NCI-H1930 (cell line): ENCODE results near the gene CNOT6.

ENCODE experiments used
- DNase-seq, 2 experiments: peaks; one replicate each; lab custom pipeline; 2025; lab: John Stamatoyannopoulos, UW

Gene CNOT6

DNA sequence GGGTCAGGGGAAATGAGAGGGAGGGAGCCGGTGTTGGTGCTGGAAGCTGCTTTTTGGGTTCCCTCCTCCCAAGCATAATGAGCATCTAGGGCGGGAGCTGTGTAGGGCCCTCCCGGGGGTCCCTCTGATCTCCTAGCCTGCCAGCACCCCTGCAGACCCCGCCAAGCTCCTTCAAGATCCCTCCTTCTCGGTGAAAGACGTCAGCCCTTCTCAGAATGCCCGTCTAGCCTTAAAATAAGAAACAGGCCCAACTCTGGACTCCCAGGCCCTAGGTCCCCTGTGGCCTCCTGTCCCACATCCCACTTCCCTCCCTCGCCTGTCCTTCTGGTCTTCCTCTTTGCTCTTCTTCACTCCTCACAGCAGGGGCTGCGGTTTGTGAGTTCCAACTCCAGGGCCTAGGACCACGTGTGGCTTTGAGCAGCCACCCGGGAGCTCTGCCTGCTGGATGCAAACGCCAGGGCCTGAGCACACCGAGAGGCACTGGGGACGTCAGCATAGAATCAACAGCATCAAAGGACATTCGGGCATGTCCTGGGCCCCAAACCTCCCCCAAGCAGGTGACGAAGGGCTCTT is 105.9 kb downstream of the CNOT6 start:
- no peak for DNase-seq

DNA sequence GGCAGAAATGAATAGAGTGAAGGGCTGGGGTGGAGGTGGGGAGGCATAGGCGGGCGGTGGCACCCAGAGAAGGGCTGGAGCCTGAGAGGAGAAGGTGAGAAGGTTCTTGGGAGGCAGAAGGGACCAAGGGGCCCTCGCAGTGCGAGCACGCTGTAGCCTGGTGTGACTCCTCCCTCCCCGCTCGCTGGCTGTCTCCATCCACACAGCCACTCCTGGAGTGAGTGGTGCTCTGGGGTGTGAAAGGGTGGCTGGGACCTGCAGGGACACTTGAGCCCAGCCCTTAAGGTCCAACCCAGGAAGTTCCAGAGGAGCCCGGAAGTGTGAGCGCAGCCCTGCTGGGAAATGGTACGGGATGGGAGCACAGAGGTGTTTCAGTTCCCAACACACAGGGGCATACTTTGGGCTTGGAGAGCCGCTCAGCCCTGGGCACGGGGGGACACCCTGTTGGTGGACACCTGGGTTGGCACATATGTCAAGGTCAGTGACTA is 106.4 kb downstream of the CNOT6 start:
- no peak for DNase-seq

DNA sequence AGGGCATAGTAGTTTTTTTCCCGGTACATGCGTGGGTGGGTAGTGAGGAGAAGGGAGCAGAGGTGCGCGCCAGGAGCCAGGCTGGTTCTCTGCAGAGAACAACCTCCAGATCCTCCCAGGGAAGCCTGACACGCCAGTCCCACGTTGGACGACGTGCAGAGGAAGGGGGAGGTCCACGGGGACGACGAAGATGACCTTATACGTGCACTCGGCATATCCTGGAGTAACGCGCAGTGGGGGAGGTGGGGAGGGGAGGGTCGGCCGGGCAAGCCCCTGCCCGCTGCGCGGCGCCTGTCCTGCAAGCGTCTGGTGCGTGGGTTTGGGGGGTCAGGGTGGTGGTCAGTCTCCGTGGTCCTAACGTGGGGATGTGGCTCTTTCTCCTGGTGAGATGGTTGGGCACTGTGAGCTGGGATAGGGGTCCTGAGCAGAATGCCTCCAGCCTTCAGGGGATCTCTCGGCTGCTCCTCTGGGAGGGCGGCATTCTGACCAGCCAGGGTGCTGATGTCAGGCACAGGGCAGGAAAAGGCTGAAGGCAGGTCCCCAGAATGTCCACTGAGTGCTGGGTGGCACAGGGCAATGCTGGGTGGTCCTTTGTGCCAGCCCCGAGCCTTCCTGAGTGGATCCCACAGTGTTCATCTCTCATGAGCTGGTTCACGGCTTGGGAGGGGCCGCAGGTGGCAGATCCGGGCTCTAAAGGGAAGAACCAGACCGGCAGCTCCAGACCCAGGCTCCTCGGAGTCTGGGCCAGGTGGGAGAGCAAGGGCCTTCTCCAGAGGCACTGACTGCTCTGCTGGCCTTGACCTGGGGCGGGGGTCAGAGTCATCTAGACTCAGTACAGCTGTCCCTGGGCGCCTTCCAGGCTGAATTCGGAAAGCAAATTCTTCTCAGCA is 107.7 kb downstream of the CNOT6 start:
- DNase-seq = no peak

DNA sequence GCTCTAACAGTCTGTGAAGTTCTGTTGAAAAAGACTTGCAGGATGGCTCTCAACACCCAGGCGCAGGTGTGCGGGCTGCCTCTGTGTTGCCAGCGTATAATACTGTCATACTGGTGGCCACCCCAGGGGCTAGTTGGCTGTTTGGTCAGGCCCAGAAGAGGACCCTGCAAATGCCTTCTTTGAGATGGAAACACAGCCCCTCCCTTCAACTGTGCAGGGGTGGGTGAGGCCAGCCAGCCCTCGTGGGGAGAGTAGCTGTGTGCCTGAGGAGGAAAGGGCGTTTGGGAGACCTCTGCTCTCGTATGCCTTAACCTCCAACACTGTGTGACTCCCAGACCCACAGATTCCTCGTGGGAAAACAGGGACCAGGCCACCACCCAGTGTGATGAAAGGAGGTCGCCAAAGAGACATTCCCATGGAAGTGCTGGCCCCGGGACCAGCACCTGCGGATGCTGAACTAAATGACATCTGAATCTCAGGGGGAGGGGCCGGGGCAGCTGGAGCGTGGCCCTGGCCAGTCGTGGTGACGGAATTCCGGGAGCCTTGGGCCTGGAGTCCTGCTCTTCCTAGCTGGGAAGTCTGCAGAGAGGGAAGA is 108.4 kb downstream of the CNOT6 start:
- DNase-seq = no peak

DNA sequence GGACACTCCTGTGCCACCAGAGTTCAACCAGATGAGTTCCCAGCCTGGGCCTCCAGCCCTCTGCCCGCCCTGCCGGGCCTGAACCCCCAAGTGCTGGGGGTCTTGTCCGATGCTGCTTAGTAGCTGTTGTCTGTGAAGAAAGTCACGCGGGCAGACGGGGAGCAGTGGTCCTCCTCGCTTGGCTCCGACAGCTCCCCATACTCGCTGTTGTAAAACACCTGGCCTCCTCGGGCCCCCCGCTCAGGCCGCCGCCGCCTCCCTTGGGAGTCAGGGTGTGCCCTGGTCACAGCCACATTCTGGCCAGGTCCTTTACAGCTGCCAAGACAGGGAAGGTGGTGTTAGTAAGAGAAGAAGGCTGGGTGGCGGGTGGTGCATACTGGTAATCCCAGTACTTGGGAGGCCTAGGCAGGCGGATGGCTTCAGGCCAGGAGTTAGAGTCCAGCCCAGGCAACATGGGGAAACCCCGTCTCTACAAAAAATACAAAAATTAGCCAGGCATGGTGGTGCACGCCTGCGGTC is 109.0 kb downstream of the CNOT6 start:
- DNase-seq = no peak

DNA sequence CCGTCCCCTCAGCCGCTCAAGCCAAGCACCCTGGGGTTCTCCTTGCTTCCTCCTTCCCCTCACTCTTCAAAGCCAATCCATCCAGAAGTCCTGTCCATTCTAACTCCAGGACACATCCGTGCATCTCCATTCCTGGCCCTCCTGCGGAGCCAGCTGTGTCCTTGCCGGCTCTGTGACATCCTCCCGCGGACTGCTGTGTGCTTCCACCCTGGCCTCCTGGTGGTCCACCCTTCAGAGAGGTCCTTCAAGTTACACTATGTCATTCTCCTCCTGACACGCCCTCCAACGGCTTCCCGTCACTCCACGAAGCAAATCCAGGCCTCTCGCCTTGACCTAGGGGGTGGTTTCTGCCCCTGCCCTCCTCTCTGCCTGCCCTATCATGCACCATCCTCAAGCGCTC is 110.1 kb downstream of the CNOT6 start:
- no peak for DNase-seq

DNA sequence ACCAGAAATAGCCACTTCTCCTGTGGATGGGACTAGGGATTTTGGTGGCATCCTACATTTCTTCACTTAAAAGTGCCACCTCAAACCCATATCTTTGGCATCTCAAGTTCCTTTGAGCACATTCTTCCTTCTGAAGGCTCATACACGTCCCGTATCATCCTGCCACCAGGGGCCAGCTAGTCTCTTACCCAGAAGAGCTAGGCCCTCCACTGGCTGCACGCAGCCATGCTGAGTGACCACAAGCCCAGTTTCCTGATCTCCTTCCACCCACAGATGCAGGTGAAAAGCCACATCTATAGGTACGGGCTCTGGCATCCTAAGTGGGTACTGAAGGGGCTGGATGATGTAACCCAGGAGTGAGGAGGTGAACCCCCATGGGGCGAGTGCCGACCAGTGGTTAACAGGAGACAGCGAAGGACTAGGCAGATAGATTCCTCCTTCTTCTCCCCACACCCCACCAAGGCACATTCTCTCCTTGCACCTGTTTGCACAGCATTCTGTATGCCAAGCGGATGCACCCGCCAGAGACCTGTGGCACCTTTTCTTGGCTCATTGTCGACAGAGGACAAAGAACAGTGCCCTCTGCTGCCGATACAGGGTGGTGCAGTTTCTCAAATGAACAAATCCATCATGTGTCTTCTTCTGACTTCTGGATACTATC is 111.5 kb downstream of the CNOT6 start:
- DNase-seq = peak in 1 of 2 experiments; percentile 12

DNA sequence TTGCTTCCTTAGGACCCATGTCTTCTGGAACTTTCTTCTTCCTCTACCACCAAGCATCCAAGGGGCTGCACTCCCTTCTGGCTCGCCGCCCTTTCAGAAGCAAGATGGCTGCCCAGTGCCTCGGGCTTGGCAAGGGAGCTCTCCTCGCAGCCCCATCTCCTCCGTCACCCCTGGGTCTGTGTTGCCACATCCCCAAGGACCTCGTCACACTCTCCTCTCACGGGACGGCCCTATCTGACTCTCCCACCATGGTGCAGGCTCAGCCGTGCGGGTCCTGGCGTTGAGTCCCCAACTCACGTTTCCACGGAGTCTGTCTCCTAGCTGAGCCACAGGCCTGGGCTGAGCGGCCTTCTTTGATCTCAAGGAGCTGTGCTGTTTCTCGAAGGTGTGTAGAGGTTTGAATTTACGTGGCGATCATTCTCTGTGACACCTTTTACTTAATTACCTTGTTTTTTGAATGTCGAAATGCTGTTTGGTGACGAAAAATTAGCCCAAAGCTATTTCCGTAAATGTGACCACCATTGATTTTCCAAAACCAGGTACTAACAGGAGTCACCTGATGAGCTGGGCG is 112.1 kb downstream of the CNOT6 start:
- DNase-seq = no peak

DNA sequence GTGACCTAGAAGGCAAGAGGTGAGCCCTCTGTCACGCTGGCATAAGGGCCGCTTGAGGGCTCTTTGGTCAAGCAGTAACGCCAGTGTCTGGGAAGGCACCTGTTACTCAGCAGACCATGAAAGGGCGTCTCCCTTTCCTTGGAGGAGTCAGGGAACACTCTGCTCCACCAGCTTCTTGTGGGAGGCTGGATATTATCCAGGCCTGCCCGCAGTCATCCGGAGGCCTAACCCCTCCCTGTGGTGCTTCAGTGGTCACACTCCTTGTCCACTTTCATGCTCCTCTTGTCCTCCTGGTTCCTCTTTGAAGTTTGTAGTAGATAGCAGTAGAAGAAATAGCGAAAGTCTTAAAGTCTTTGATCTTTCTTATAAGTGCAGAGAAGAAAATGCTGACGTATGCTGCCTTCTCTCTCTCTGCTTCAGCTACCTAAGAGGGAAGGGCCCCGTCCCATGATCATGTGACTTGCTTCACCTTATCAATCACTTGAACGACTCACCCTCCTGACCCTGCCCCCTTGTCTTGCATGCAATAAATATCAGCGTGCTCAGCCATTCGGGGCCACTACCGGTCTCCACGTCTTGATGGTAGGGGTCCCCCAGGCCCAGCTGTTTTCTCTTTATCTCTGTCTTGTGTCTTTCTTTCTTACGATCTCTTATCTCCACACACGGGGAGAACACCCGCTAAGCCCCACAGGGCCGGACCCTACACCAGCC is 113.8 kb downstream of the CNOT6 start:
- DNase-seq = no peak

DNA sequence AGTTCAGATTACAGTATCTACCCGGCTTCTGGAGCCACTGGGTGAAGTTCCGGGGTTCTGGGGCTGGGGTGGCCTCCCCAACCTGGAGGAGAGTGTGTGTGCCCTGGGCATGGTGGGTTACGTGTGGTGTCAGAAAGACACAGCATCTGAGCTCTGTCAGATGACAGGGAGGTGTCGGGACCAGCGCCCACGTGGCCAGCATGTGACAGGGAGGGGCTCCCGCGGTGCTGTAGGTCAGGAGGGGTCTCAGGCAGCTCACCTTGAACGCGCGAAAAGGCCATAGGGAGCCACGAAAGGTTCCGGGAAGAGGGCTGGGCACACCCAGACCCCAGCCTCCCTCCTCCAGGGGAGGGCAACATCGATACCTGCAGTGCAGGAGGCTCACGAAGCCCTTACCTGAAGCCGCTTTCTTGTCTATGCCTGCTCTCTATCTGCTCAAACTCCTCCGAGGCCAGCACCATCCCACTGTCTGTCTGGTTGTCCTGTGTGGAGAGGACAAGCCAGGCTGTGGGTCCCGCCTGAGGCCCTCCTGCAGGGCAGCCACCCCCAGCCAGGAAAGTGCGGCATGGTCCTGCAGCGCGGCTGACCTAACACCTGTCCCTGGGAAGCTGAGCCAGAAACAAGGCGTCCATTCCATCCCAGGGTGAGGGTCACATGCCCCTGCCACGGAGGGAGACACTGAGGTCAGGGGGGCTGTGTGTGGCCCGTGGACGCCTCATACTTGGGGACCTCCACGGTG is 114.6 kb downstream of the CNOT6 start:
- no peak for DNase-seq

DNA sequence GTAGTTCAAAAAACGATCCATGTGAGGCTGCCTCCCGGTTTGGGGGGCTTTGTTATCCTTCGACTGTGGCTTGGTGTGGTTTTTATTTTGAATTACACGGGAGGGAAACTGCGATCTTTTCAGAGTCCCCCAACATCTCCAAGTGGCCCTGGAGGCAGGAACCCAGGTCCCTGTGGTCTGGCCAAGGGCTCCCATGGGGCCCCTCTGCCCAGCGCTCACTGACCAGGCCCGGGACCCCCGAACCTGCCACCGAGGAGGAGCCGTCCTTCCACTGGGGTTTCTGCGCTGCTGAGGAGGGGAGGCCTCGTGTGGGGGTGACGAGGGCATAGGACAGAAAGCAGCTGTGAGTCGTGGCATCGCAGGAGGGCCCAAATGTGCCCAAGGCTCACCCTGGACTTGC is 115.2 kb downstream of the CNOT6 start:
- DNase-seq = no peak

DNA sequence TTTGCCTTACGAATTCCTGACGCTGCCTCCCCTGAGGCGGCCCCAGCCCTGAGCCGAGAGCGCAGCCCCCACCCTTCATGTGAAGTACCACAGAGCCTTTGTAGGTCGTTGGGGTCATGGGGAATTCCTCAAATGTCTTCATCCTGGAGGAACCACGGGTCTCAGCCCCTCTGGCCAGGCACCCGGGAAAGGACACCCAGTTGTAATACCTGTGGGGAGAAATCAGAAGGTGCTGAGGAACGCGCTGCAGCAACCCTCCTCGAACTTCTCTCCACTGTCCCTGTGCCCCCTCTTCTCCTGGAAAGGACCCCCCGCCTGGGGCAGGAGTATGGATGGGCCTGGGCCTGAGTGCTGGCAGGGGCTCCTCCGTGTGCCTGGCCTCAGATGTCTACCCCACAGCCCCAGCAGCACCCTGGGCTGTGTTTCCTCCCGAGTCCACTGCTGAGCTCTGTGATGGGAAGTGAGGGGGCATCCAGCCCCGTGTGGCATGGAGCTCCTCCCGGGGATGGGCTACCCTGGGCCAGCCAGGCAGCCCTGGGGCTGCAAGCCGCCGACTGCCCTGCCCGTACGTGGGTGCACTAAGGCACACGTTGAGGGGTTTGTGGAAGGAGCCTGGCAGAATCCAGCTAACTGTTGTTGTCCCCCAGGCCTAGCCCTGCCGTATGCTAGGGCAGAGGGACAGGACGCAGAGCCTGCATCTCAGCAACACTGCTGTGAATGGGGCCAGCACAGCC is 115.8 kb downstream of the CNOT6 start:
- no peak for DNase-seq

DNA sequence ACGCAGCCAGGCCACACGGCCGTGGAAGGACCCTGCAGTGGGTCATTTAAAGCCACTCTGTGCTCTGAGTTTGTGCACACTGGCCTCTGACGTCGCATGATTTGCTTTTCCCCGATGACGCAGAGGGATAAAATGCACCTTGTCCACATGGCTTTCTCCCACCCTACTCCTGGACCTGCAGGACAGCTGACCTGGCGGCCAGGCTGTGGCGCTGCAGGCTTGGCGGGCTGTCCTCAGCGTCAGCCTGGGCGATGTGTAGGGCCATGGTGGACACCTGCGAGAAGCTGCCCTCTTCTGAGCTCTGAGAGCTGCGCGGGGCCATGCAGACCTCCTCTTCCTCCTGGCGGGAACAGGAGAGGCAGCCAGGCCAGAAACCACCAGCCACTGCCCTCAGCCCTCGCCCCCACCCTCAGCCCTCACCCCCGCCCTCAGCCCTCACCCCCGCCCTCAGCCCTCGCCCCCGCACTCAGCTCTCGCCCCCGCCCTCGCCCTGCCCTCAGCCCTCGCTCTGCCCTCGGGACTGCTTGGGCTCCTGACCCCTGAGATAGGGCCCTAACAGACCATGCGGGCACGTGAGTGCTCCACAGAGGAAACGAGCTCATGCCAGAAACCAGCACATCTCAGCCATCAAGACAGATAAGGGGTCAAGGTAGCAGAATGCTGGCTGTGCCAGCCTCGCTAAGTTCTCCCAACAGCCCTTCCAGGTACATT is 117.1 kb downstream of the CNOT6 start:
- no peak for DNase-seq

DNA sequence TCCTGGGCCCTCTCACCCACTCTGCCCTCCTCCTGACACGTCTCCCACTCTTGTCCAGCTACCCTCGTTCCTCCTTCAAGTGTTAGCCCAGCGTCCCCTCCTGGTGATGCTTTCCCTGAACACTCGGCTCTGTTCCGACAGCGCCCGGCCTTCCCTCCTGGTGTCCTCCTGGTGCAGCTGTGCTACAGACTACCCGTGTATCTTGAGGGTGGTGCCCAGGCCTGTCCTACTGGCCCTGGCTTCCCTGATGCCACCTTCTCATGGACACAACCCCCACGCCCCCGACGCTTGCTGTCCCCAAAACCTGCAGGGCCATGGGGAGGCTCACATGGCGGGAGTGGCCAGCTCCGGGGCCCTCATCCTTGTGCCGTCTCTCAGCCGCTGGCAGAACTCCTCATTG is 118.5 kb downstream of the CNOT6 start:
- no peak for DNase-seq

DNA sequence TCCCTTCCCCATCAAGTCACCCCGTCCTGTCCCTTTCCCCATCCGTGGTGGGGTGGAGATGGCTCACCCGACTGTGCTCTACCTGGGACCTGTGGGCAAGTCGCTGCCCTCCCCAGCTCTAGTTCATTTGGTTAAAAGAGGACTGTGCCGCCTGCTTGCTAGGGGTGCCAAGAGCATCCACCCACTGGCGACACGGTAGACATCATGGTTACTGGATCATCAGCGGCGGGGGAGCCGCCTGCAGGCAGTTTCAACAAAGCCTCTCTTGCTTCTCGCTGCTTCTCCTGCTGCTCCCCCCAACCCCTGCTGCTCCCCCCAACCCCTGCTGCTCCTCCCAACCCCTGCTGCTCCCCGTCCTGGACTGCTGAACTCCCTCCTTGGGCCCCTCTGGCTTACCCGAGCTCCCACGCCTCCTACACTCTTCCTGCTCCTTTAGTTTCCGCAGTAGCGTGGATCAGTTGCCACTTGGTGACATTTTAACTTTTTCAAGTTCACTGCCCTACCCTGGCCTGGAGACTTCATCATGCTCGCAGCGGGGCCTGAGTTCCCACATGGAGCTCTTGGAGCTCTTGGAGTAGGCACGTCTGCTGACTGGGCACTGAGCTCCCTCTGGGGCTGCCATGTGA is 119.1 kb downstream of the CNOT6 start:
- DNase-seq = no peak

DNA sequence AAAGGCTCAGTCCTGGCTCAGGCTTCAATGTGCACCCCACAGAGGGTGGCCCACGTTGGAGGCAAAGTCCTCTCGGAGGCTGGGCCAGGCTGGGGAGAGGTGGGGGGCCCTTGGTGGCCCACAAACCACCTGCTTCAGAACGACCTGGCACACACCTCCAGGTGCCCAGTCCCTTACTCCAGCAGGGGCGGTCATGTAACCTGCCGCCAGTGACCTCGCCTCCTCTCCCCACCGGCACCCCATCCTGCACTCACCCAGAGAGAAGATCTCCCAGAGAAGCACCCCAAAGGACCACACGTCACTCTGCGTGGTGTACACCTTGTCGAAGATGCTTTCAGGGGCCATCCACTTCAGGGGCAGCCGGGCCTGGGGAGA is 119.6 kb downstream of the CNOT6 start:
- no peak for DNase-seq

DNA sequence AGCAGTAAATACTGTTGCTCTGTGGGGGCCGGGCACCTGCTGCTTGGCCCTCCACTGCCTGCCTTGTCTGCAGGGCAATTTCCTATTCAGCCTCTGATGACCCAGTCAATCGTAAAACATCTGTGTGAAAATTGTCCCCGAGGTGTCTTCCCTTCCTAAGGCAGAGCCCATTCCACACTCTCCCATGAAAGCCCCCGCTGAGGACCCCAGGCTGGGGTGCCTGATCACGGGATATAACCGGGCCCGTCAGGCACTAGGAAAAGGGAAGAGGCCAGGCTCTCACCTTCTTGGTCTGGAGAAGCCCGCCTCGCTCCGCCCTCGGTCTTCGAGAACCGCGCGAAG is 124.3 kb downstream of the CNOT6 start:
- DNase-seq = no peak

DNA sequence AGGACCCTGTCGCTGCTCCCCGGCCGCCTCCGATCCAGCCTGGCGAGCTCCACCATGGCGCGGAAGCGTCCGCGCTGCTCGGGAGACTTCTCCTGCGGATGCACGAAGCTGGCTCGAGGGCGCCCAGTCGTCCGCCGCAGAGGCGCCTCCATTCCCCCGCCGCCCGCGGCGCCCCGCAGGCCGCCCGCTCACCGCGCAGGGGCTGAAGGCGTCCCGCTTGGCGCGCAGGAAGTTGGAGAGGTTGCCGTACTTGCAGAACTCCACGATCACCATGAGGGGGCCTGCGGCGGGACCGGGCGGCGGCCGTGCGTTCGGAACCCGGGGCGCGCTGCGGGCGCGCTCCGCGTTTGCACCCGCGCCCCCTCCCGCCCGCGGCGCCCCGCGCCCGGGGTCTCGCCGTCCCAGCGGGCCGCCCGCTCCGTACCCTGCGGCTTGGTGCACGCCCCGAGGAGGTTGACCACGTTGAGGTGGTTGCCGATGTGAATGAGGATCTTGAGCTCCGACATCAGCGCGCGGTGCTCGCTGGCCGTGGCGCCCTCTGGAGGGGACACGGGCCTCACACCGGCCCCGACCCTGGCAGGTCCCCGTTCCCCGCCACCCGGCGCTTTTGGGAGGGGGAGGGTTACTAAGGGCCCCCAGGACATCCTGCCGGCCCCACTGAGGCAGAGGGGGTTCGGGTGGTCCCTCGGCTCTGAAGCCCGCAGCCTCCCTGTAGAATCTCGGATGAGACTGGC is 124.8 kb downstream of the CNOT6 start:
- no peak for DNase-seq
